Osteoblast (primary cell): ENCODE measurements around the gene SH3RF3. TPM values are rescaled to one million over a fixed set of nuclear protein-coding genes. Genes with fewer than 3 reads are reported as not detected.

Source experiments
- DNase-seq: peaks from one replicate; pipeline ENCODE4 v3.0.0; 2011; ENCODE audit warnings: low spot score, mixed read lengths; ENCODE audit not compliant: insufficient read length; ENCODE audit errors: missing footprints
- H2AFZ ChIP-seq: 2 replicates; pipeline ENCODE4 v1.6.0; 2011; ENCODE audit warnings: mild to moderate bottlenecking, low read length
- H3K27ac ChIP-seq: 2 replicates; pipeline ENCODE4 v1.5.1; 2011; ENCODE audit warnings: mild to moderate bottlenecking, low read depth, low read length, moderate library complexity
- H3K27me3 ChIP-seq: 2 replicates; pipeline ENCODE4 v1.6.0; 2012; ENCODE audit warnings: mild to moderate bottlenecking, control low read depth, inconsistent platforms, low read length, moderate library complexity; ENCODE audit not compliant: insufficient read depth
- H3K36me3 ChIP-seq: 2 replicates; pipeline ENCODE4 v1.5.1; 2011; ENCODE audit warnings: mild to moderate bottlenecking, low read length, control low read depth, moderate library complexity; ENCODE audit not compliant: insufficient read depth
- H3K4me1 ChIP-seq: 2 replicates; pipeline ENCODE4 v1.5.1; 2011; ENCODE audit warnings: mild to moderate bottlenecking, low read length, control low read depth, moderate library complexity; ENCODE audit not compliant: insufficient read depth
- H3K4me2 ChIP-seq: 2 replicates; pipeline ENCODE4 v1.6.0; 2011; ENCODE audit warnings: mild to moderate bottlenecking, low read length; ENCODE audit not compliant: insufficient read depth
- H3K4me3 ChIP-seq: fragments of 200-600 bp; sonication (generic); 3 replicates; pipeline ENCODE4 v1.5.1; 2012; ENCODE audit warnings: mild to moderate bottlenecking, low read length, inconsistent platforms; ENCODE audit not compliant: insufficient read depth
- H3K79me2 ChIP-seq: 2 replicates; pipeline ENCODE4 v1.6.0; 2012; ENCODE audit warnings: mild to moderate bottlenecking, low read length, control low read depth, inconsistent platforms; ENCODE audit not compliant: insufficient read depth
- H3K9me3 ChIP-seq: 2 replicates; pipeline ENCODE4 v1.5.1; 2011; ENCODE audit warnings: low read depth, low read length, control low read depth
- H4K20me1 ChIP-seq: 2 replicates; pipeline ENCODE4 v1.6.0; 2012; ENCODE audit warnings: mild to moderate bottlenecking, low read length, control low read depth; ENCODE audit not compliant: insufficient read depth
- CTCF ChIP-seq: IDR thresholded peaks from 2 replicates; pipeline ENCODE4 v1.5.1; 2011; ENCODE audit warnings: mild to moderate bottlenecking, low read depth, low read length, moderate library complexity; ENCODE audit errors: extremely low read depth
- total RNA-seq: library from RNA; depleted of rRNA; stranded (reverse); fragments of >200 nt; gene quantifications from 2 replicates; pipeline ENCODE4 v1.2.3, GENCODE V29; 2012

SH3RF3 gene
- total RNA-seq, 1 donor: 14.8 TPM

DNA sequence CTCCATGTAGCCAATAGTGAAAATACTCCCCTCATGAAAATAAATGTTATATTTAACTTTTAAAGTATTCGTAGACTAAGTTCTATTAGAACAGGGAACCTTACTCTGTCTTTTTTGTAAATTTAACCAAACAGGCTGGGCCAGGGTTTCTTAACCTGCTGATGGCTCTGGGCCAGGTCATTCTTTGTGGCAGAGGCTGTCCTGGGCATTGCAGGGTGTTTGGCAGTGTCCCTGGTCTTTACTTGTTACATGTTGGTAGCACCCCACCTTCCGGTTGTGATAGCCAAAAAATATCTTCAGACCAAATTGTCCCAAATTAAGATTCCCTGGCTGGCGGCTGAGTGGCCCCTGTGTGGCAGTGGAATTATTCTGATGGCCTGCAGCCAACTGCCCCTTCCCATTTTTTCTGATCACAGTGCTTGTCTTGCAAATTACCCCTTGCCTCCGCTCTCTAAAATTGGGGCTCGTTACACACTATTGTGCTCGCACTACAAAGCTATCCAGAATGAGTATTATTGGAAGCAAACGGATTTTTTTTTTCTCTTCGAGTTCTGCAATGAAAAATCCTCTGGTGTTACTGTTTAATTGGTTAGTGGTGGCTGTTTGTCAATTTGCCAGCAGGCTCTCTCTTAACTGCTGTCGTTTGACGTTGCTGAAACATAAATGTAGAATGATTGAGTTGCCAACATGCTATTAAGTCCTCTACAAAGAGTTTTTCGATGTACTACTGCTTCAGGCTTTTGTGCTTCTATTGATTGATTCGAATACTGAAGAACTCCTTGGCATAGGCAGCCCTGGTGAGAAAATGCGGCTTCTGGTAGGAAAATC, 216.9 kb downstream of the SH3RF3 start:
- no peak overlapping the region for H2AFZ ChIP-seq
- H4K20me1 ChIP-seq: peaks cover 4% of the 10 kb centered on the region
- H3K4me1 ChIP-seq: peaks cover 17% of the 10 kb centered on the region
- H3K4me3 ChIP-seq: no peak overlapping the region
- no peak for DNase-seq
- H3K4me2 ChIP-seq: no peak overlapping the region
- no peak overlapping the region for H3K27ac ChIP-seq
- peaks cover 51% of the 10 kb centered on the region for H3K79me2 ChIP-seq
- H3K27me3 ChIP-seq: no peaks in the 10 kb centered on the region
- H3K9me3 ChIP-seq: no peaks in the 10 kb centered on the region
- H3K36me3 ChIP-seq: no peaks in the 10 kb centered on the region
- no peak for TF ChIP-seq CTCF

- Histone ChIP-seq H3K9me3 (no peaks in the 10 kb centered on the region), H3K4me3 (no peak overlapping the region), H3K36me3 (no peaks in the 10 kb centered on the region), H3K27ac (no peak overlapping the region), H3K79me2 (peaks cover 43% of the 10 kb centered on the region), H2AFZ (no peak overlapping the region), H4K20me1 (peaks cover 6% of the 10 kb centered on the region), H3K4me2 (no peak overlapping the region), H3K27me3 (no peaks in the 10 kb centered on the region), H3K4me1 (peaks cover 21% of the 10 kb centered on the region)
- no peak for DNase-seq
- TF ChIP-seq CTCF: no peak
Measured at GRCh38 chr2:109346601-109347228, 217.7 kb downstream of the SH3RF3 start.

- no peaks in the 10 kb centered on the region for H3K27me3 ChIP-seq
Measured at GRCh38 chr2:109347626-109348025, 218.6 kb downstream of the SH3RF3 start.

More at GRCh38 chr2:109347626-109348025, 218.6 kb downstream of the SH3RF3 start:
- no peaks in the 10 kb centered on the region for H3K9me3 ChIP-seq
- DNase-seq: no peak
- peaks cover 7% of the 10 kb centered on the region for H4K20me1 ChIP-seq
- H3K36me3 ChIP-seq: no peaks in the 10 kb centered on the region
- TF ChIP-seq CTCF: no peak
- no peak overlapping the region for H3K4me2 ChIP-seq
- no peak overlapping the region for H3K4me3 ChIP-seq
- H3K79me2 ChIP-seq: peaks cover 37% of the 10 kb centered on the region
- no peak overlapping the region for H3K27ac ChIP-seq
- no peak overlapping the region for H2AFZ ChIP-seq
- H3K4me1 ChIP-seq: peaks cover 25% of the 10 kb centered on the region
